ENCODE results near the gene ALS2CL. TPM values are rescaled to one million over a fixed set of nuclear protein-coding genes. Genes with fewer than 3 reads are reported as not detected.
"Not testable (repeated sequence)": the region's sequence is repeated elsewhere in the genome, so short reads cannot be mapped to it uniquely, and the experiment has no call there.

Gene ALS2CL
- total and polyA plus RNA-seq, 2 experiments from 2014 or later = 14.4 to 15.2 TPM

DNA sequence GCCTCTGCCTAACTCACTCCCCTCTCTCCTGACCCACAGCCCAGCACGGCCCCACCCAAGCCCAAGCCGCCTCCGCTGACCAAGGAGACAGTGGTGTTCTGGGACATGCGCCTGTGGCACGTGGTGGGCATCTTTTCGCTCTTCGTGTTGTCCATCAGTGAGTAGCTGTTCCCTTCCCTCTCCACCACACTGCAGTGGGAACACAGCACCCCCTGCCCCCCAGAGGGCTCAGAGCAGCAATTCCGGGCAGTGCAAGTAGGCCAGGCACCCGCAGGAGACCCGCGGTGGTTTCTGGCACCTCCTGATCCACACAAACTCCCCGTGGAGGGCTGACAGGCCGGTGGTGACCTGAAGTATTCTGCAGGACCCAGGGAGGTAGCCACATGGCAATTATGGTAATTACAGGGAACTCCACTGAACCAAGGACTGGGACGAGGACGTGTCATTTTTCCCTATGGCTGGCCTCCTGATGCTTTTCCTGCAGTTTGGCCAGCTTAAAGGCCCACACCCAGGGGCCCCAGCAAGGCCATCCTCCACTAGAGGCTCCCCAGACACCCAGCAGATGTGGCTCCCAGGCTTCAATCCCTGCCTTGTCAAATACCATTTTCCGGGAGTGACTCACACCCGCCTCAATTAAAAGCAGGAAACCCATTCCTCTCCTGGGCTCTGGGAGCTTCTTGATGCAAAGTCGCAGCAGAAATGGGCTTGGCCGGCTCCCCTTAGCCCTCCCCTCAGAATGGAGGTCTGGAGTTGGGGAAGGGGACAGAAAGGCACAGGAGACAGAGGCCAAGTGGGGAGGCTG is 12.5 kb upstream of the ALS2CL start:
- H3K4me2 ChIP-seq = no peak overlapping the region
- WGBS (ENCODE audit: low lambda C conversion rate, missing lambda C conversion rate) = 72% methylated on average over 19 of the region's 19 CpGs
- H4K20me1 ChIP-seq (ENCODE audit: insufficient read depth, poor library complexity, severe bottlenecking) = no peaks in the 10 kb centered on the region
- no peak overlapping the region for H3K4me3 ChIP-seq
- peak; percentile 48 for DNase-seq (ENCODE audit: low spot score)
- no peaks in the 10 kb centered on the region for H3K9me2 ChIP-seq (replicated peaks; ENCODE audit: insufficient read depth)
- H3K27ac ChIP-seq = no peak overlapping the region
- TF ChIP-seq EZH2phosphoT487 (IDR thresholded peaks at IDR 0.05; ENCODE audit: low read depth, severe bottlenecking, unreplicated experiment) = no peak
- H3K9me3 ChIP-seq (ENCODE audit: low read depth) = no peaks in the 10 kb centered on the region
- peaks cover 28% of the 10 kb centered on the region for H3K4me1 ChIP-seq (ENCODE audit: insufficient read depth)
- H3K27me3 ChIP-seq = peaks cover 13% of the 10 kb centered on the region
- H3K36me3 ChIP-seq (replicated peaks; ENCODE audit: insufficient read depth, low read depth) = no peaks in the 10 kb centered on the region
- H2AFZ ChIP-seq = no peak overlapping the region
- no peaks in the 10 kb centered on the region for H3K79me2 ChIP-seq

DNA sequence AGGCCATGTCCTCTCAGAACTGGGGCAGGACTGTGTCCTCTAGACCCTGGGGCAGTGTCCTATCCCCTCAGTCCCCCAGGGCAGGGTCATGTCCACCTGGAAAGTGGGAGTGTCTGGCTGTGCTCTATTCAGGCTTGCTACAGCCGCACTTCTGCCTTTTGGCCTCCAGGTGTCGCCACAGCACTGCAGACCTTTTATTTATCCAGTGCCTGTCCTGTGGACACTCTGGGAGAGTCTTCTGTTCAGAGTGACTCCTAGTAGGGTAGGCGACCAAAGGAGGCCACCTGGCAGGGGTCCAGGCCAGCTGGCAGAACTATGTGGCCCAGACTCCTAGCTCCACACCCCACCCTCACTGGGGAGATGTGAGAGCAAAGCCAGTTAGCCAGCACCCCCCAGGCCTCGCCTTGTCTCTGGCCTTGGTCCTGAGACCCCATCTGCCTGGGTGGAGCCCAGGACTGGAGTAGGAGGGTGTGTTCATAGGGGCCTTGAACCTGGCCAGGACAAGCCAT is 11.6 kb upstream of the ALS2CL start:
- no peaks in the 10 kb centered on the region for H4K20me1 ChIP-seq (ENCODE audit: insufficient read depth, poor library complexity, severe bottlenecking)
- no peak overlapping the region for H2AFZ ChIP-seq
- no peak overlapping the region for H3K4me2 ChIP-seq
- no peak overlapping the region for H3K4me3 ChIP-seq
- H3K27me3 ChIP-seq = peaks cover 13% of the 10 kb centered on the region
- no peak overlapping the region for H3K27ac ChIP-seq
- H3K9me3 ChIP-seq (ENCODE audit: low read depth) = no peaks in the 10 kb centered on the region
- H3K4me1 ChIP-seq (ENCODE audit: insufficient read depth) = peaks cover 33% of the 10 kb centered on the region
- no peaks in the 10 kb centered on the region for H3K9me2 ChIP-seq (replicated peaks; ENCODE audit: insufficient read depth)
- WGBS (ENCODE audit: low lambda C conversion rate, missing lambda C conversion rate) = 28% methylated on average over 4 of the region's 4 CpGs
- no peaks in the 10 kb centered on the region for H3K36me3 ChIP-seq (replicated peaks; ENCODE audit: insufficient read depth, low read depth)
- no peaks in the 10 kb centered on the region for H3K79me2 ChIP-seq
- TF ChIP-seq EZH2 (IDR thresholded peaks at IDR 0.05; ENCODE audit: borderline replicate concordance) (no peak), EZH2phosphoT487 (IDR thresholded peaks at IDR 0.05; ENCODE audit: low read depth, severe bottlenecking, unreplicated experiment) (no peak)
- TF ChIP-seq, protein P1, sequence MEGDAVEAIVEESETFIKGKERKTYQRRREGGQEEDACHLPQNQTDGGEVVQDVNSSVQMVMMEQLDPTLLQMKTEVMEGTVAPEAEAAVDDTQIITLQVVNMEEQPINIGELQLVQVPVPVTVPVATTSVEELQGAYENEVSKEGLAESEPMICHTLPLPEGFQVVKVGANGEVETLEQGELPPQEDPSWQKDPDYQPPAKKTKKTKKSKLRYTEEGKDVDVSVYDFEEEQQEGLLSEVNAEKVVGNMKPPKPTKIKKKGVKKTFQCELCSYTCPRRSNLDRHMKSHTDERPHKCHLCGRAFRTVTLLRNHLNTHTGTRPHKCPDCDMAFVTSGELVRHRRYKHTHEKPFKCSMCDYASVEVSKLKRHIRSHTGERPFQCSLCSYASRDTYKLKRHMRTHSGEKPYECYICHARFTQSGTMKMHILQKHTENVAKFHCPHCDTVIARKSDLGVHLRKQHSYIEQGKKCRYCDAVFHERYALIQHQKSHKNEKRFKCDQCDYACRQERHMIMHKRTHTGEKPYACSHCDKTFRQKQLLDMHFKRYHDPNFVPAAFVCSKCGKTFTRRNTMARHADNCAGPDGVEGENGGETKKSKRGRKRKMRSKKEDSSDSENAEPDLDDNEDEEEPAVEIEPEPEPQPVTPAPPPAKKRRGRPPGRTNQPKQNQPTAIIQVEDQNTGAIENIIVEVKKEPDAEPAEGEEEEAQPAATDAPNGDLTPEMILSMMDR (IDR thresholded peaks at IDR 0.05; ENCODE audit: poor library complexity) = peak; percentile 98
- peak; percentile 83 for DNase-seq (ENCODE audit: low spot score)

DNA sequence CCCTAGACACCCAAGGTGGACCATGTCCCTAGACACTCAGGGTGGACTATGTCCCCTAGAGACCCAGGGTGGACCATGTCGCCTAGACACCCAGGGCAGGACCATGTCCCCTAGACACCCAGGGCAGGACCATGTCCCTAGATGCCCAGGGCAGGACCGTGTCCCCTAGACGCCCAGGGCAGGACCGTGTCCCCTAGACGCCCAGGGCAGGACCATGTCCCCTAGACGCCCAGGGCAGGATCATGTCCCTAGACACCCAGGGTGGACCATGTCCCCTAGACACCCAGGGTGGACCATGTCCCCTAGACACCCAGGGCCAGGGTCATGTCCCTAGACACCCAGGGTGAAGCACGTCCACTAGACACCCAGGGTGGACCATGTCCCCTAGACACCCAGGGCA is 10.9 kb upstream of the ALS2CL start:
- H3K79me2 ChIP-seq; H3K4me2 ChIP-seq; H3K9me3 ChIP-seq (ENCODE audit: low read depth); H3K27ac ChIP-seq; H2AFZ ChIP-seq; H4K20me1 ChIP-seq (ENCODE audit: insufficient read depth, poor library complexity, severe bottlenecking); DNase-seq (ENCODE audit: low spot score); H3K4me3 ChIP-seq; H3K9me2 ChIP-seq (replicated peaks; ENCODE audit: insufficient read depth); H3K36me3 ChIP-seq (replicated peaks; ENCODE audit: insufficient read depth, low read depth): not testable (repeated sequence)
- H3K4me1 ChIP-seq (ENCODE audit: insufficient read depth) = peaks cover 33% of the 10 kb centered on the region
- 63% methylated on average over 7 of the region's 7 CpGs for WGBS (ENCODE audit: low lambda C conversion rate, missing lambda C conversion rate)
- H3K27me3 ChIP-seq = peaks cover 13% of the 10 kb centered on the region

DNA sequence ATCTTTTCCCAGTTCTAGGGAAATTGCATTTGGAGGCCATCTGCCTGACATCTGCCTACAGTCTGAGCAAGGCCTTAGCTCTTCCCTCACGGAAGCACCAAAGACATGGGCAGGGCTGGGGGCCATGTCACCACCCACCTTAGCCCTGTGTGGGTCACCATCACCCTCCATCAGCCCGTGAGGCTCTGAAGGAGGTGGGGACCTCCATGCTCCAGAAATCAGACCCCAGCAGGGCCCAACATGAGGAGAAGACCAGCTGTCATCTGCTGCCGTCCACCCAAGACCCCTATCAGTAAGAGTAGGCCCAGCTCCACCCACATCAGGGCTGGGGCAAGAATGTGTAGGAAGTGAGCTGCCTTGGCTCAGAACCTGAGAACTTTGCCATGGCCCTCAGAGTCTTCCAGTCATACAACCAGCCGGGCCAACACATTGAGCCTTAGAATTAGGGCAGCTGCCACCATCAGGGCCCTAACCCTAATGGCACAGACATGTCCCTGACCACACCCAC is 9.6 kb upstream of the ALS2CL start:
- WGBS (ENCODE audit: low lambda C conversion rate, missing lambda C conversion rate) = 93% methylated on average over 4 of the region's 4 CpGs
- no peak overlapping the region for H3K4me3 ChIP-seq
- TF ChIP-seq EZH2phosphoT487 (IDR thresholded peaks at IDR 0.05; ENCODE audit: low read depth, severe bottlenecking, unreplicated experiment) (no peak), EZH2 (IDR thresholded peaks at IDR 0.05; ENCODE audit: borderline replicate concordance) (no peak)
- TF ChIP-seq, protein P1 (IDR thresholded peaks at IDR 0.05; ENCODE audit: poor library complexity) = no peak

More for the DNA sequence above, 9.6 kb upstream of the ALS2CL start:
- H3K27ac ChIP-seq = no peak overlapping the region
- no peak overlapping the region for H2AFZ ChIP-seq
- no peak overlapping the region for H3K4me2 ChIP-seq
- peaks cover 13% of the 10 kb centered on the region for H3K27me3 ChIP-seq
- no peaks in the 10 kb centered on the region for H3K79me2 ChIP-seq
- peaks cover 33% of the 10 kb centered on the region for H3K4me1 ChIP-seq (ENCODE audit: insufficient read depth)
- no peaks in the 10 kb centered on the region for H3K9me3 ChIP-seq (ENCODE audit: low read depth)
- H4K20me1 ChIP-seq (ENCODE audit: insufficient read depth, poor library complexity, severe bottlenecking) = no peaks in the 10 kb centered on the region
- H3K36me3 ChIP-seq (replicated peaks; ENCODE audit: insufficient read depth, low read depth) = no peaks in the 10 kb centered on the region
- no peaks in the 10 kb centered on the region for H3K9me2 ChIP-seq (replicated peaks; ENCODE audit: insufficient read depth)
- no peak for DNase-seq (ENCODE audit: low spot score)

Data from hepatocyte (in vitro differentiated cells).